ENCODE results near the gene WDR43. TPM values are rescaled to one million over a fixed set of nuclear protein-coding genes. Genes with fewer than 3 reads are reported as not detected.
A peak's percentile ranks its signal among the peaks of the same experiment; 100 is the strongest.

WDR43 gene
- total and polyA plus RNA-seq, 4 donors, result 11.1 to 43.1 (median 17.5) TPM

DNA sequence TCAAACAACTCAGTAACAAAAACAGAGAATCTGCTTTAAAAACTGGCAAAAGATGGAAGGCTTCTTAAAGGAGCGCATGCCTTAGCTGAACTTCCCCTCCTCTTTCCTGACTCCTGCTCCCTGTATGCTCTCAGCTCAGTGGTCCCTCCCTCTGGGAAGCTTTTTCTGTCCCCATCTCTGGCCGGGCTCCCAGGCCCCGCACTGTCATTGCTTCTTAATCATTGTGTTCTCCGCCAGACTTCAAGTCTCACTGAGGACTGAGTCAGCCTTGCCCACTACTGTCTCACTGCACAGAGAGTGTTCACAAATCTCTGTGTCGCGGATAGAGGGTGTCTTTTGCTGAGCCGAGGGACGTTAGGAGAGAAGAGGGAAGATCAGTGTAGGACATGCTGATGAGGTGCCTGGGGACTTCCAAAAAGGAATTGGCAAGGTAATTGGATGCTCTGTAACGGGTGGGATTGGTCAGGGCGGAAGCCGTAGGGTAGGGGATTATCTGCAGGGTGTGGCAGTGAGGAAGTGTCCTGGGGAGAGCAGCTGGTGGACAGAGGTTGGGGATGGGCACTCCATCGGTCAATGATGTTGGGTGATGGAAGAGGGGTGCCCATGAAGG is 102.9 kb downstream of the WDR43 start:
- TF ChIP-seq TAF1 (conservative IDR thresholded peaks at IDR 0.05), result no peak
- TF ChIP-seq FOXA1 (IDR thresholded peaks at IDR 0.05), result no peak
- no peak for TF ChIP-seq NR2F2 (IDR thresholded peaks at IDR 0.05)
- TF ChIP-seq ATF3 (IDR thresholded peaks at IDR 0.05), result no peak
- TF ChIP-seq, protein P1, sequence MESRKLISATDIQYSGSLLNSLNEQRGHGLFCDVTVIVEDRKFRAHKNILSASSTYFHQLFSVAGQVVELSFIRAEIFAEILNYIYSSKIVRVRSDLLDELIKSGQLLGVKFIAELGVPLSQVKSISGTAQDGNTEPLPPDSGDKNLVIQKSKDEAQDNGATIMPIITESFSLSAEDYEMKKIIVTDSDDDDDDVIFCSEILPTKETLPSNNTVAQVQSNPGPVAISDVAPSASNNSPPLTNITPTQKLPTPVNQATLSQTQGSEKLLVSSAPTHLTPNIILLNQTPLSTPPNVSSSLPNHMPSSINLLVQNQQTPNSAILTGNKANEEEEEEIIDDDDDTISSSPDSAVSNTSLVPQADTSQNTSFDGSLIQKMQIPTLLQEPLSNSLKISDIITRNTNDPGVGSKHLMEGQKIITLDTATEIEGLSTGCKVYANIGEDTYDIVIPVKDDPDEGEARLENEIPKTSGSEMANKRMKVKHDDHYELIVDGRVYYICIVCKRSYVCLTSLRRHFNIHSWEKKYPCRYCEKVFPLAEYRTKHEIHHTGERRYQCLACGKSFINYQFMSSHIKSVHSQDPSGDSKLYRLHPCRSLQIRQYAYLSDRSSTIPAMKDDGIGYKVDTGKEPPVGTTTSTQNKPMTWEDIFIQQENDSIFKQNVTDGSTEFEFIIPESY (IDR thresholded peaks at IDR 0.05), result no peak
- Histone ChIP-seq H3K9ac (ENCODE audit: low read depth in 1 of 2, low read length in 2 of 2) (no peak overlapping the region), H3K4me1 (ENCODE audit: control insufficient read depth in 4 of 4, insufficient read depth in 4 of 4, low read length in 3 of 4) (no peaks in the 10 kb centered on the region), H3K27me3 (ENCODE audit: control insufficient read depth in 4 of 4, insufficient read depth in 4 of 4, low read length in 3 of 4) (peaks cover 0 to 3% (median 0%) of the 10 kb centered on the region in 4 donors), H3K36me3 (ENCODE audit: control insufficient read depth in 4 of 4, insufficient read depth in 3 of 4, low read depth in 1 of 4, low read length in 3 of 4) (no peaks in the 10 kb centered on the region), H3K4me3 (ENCODE audit: low read depth in 1 of 3, low read length in 3 of 3) (no peak overlapping the region), H3K27ac (ENCODE audit: low read depth in 1 of 2, low read length in 2 of 2) (no peak overlapping the region), H3K9me3 (ENCODE audit: control insufficient read depth in 4 of 4, low read length in 3 of 4) (no peaks in the 10 kb centered on the region)
- no peak for DNase-seq (ENCODE audit: low spot score)
- WGBS, result 48% methylated on average over 12 of the region's 12 CpGs

Small RNA genes lying within 50 kb of the gene (small RNA-seq; reads per million reads assigned to genes)
- gene RF00019, result not detected
- gene SNORD53, result 12.5 reads per million, percentile 95 among the genes with 10 or more reads in this experiment
- gene SNORD53B, result 1,330 reads per million, percentile 99 among the genes with 10 or more reads in this experiment
- 597 reads per million, percentile 99 among the genes with 10 or more reads in this experiment for gene SNORD92

Other genes with a start within 250 kb of the WDR43 start
- gene PPP1CB, start 142.8 kb upstream of the WDR43 start, total RNA-seq, result 10 to 100 TPM; 65.3 to 75.4 TPM
- gene PPP1CB, start 142.8 kb upstream of the WDR43 start, polyA plus RNA-seq, result 10 to 100 TPM; 26.2 to 33.3 TPM
- under 1 TPM; 0.14 to 0.67 TPM for gene SPDYA, start 83.8 kb upstream of the WDR43 start, total RNA-seq
- under 1 TPM in 1 of 2 donors, not detected in 1; 0.49 TPM for gene SPDYA, start 83.8 kb upstream of the WDR43 start, polyA plus RNA-seq
- gene TRMT61B, start 24.4 kb upstream of the WDR43 start, total RNA-seq, result 1 to 10 TPM; 9.5 to 10.0 TPM
- 10 to 100 TPM in 1 of 2 donors, 1 to 10 TPM in 1; 7.6 to 10.6 TPM for gene TRMT61B, start 24.4 kb upstream of the WDR43 start, polyA plus RNA-seq
- gene TOGARAM2, start 86.6 kb downstream of the WDR43 start, total RNA-seq, result under 1 TPM; 0.19 to 0.42 TPM
- under 1 TPM in 1 of 2 donors, not detected in 1; 0.15 TPM for gene TOGARAM2, start 86.6 kb downstream of the WDR43 start, polyA plus RNA-seq
- not detected for gene PCARE, start 179.9 kb downstream of the WDR43 start, total RNA-seq
- not detected for gene PCARE, start 179.9 kb downstream of the WDR43 start, polyA plus RNA-seq
- gene CLIP4, start 220.7 kb downstream of the WDR43 start, total RNA-seq, result 1 to 10 TPM; 3.7 to 6.7 TPM
- 1 to 10 TPM; 1.3 to 2.7 TPM for gene CLIP4, start 220.7 kb downstream of the WDR43 start, polyA plus RNA-seq

Measured in liver (tissue), 10 donors.